ENCODE results near the gene CEACAM16.
"Not testable (repeated sequence)": the region's sequence is repeated elsewhere in the genome, so short reads cannot be mapped to it uniquely, and the experiment has no call there.

The CEACAM16 gene

GRCh38 chr19:44680536-44680935 is 18.4 kb upstream of the CEACAM16 start:
- DNase-seq = no peak

GRCh38 chr19:44681992-44682790 is 16.8 kb upstream of the CEACAM16 start:
- DNase-seq = no peak

GRCh38 chr19:44682807-44683206 is 16.1 kb upstream of the CEACAM16 start:
- DNase-seq = peak; percentile 54

GRCh38 chr19:44683434-44684210 is 15.3 kb upstream of the CEACAM16 start:
- DNase-seq = no peak

GRCh38 chr19:44684396-44684795 is 14.6 kb upstream of the CEACAM16 start:
- not testable (repeated sequence) for DNase-seq

GRCh38 chr19:44684892-44685863 is 13.8 kb upstream of the CEACAM16 start:
- DNase-seq = peak; percentile 76

- peak; percentile 93 for DNase-seq
Measured at GRCh38 chr19:44685877-44686276, 13.1 kb upstream of the CEACAM16 start.

GRCh38 chr19:44686896-44687295 is 12.1 kb upstream of the CEACAM16 start:
- DNase-seq = no peak

- peak; percentile 76 for DNase-seq
Measured at GRCh38 chr19:44687888-44688287, 11.1 kb upstream of the CEACAM16 start.

- DNase-seq = peak; percentile 66
Measured at GRCh38 chr19:44689290-44690130, 9.4 kb upstream of the CEACAM16 start.

GRCh38 chr19:44690131-44690440 is 8.9 kb upstream of the CEACAM16 start:
- no peak for DNase-seq

- no peak for DNase-seq
Measured at GRCh38 chr19:44692379-44692721, 6.6 kb upstream of the CEACAM16 start.

- peak; percentile 43 for DNase-seq
Measured at GRCh38 chr19:44694184-44694579, 4.8 kb upstream of the CEACAM16 start.

GRCh38 chr19:44696939-44697669 is 1.8 kb upstream of the CEACAM16 start:
- DNase-seq = no peak

GRCh38 chr19:44697670-44698034 is 1.3 kb upstream of the CEACAM16 start:
- no peak for DNase-seq

- DNase-seq = no peak
Measured at GRCh38 chr19:44700547-44700946, 1.6 kb downstream of the CEACAM16 start.

- no peak for DNase-seq
Measured at GRCh38 chr19:44701228-44701627, 2.3 kb downstream of the CEACAM16 start.

- DNase-seq = no peak
Measured at GRCh38 chr19:44702551-44703176, 3.7 kb downstream of the CEACAM16 start.

GRCh38 chr19:44703336-44704078 is 4.6 kb downstream of the CEACAM16 start:
- DNase-seq = no peak

GRCh38 chr19:44704982-44705381 is 6.0 kb downstream of the CEACAM16 start:
- no peak for DNase-seq
